ACC112 (cell line): ENCODE data around the gene PPM1E.
"Not testable (repeated sequence)": the region's sequence is repeated elsewhere in the genome, so short reads cannot be mapped to it uniquely, and the experiment has no call there.

Source experiments
- H2AFZ ChIP-seq: fragments of 200-600 bp; sonication (generic); one replicate; pipeline ENCODE4 v1.6.0; 2017; ENCODE audit warnings: antibody characterized with exemption, low read length; ENCODE audit not compliant: unreplicated experiment
- H3K27ac ChIP-seq: fragments of 200-600 bp; sonication (generic); 2 replicates; pipeline ENCODE4 v1.5.1; 2014; ENCODE audit warnings: low read depth, mild to moderate bottlenecking, antibody characterized with exemption, low read length, moderate library complexity
- H3K27me3 ChIP-seq: fragments of 200-600 bp; sonication (generic); 2 replicates; pipeline ENCODE4 v1.6.1; 2014; ENCODE audit warnings: mild to moderate bottlenecking, antibody characterized with exemption, low read length, moderate library complexity, mixed read lengths; ENCODE audit not compliant: insufficient read depth
- H3K36me3 ChIP-seq: fragments of 200-600 bp; sonication (generic); 2 replicates; pipeline ENCODE4 v1.6.1; 2016; ENCODE audit warnings: mild to moderate bottlenecking, antibody characterized with exemption, low read length, moderate library complexity, mixed read lengths; ENCODE audit not compliant: insufficient read depth
- H3K4me1 ChIP-seq: fragments of 200-600 bp; sonication (generic); one replicate; pipeline ENCODE4 v1.6.1; 2016; ENCODE audit warnings: low read length, mixed read lengths; ENCODE audit not compliant: insufficient read depth, unreplicated experiment, control insufficient read depth
- H3K4me3 ChIP-seq: fragments of 200-600 bp; sonication (generic); 2 replicates; pipeline ENCODE4 v1.5.1; 2014; ENCODE audit warnings: mild to moderate bottlenecking, low read depth, low read length
- H3K79me2 ChIP-seq: fragments of 200-600 bp; sonication (generic); one replicate; pipeline ENCODE4 v1.6.0; 2016; ENCODE audit warnings: low read length; ENCODE audit not compliant: control insufficient read depth, unreplicated experiment, insufficient read depth

PPM1E gene

GRCh38 chr17:58837699-58838098, 82.0 kb downstream of the PPM1E start:
- Histone ChIP-seq H3K4me3 (no peak overlapping the region), H3K79me2 (no peaks in the 10 kb centered on the region)

DNA sequence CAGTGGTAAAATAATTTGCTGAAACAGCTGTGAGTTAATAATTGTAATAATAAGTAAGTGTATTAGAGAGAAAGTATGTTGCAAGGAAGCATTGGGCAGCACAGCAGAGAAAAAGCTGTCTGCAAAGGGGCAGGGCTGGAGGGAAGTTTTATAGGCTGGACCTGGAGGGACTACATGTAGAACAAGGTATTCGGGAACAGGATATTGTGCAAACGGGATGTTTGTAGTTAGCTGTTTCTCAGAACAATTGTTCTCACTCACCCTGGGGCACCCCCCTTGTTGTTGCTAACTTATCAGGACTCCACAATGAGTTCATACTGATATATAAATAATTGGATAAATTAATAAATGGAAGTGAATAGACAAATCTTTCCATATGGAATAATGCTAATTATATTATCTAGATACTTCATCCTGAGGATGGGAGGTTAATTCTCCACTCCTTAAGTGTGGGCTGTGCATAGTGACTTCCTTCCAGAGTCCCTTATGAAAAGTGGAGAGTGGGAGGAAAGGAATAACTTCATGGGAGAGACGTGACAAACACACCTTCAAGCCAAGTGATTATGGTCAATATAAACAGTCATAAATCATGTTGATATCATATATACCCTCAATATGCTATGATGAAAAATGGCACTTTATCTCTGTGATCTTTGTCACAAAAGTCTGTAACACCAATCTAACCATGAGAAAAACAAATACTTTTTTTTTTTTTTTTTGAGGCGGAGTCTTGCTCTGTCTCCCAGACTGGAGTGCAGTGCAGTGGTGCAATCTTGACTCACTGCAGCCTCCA, 85.4 kb downstream of the PPM1E start:
- Histone ChIP-seq H3K4me3 (no peak overlapping the region), H3K27ac (no peak overlapping the region), H3K79me2 (no peaks in the 10 kb centered on the region), H3K36me3 (no peaks in the 10 kb centered on the region), H3K4me1 (no peaks in the 10 kb centered on the region), H3K27me3 (no peaks in the 10 kb centered on the region), H2AFZ (no peak overlapping the region)

More at GRCh38 chr17:58837699-58838098, 82.0 kb downstream of the PPM1E start:
- Histone ChIP-seq H3K4me1 (no peaks in the 10 kb centered on the region), H3K36me3 (no peaks in the 10 kb centered on the region), H3K27ac (no peak overlapping the region), H2AFZ (no peak overlapping the region), H3K27me3 (no peaks in the 10 kb centered on the region)

DNA sequence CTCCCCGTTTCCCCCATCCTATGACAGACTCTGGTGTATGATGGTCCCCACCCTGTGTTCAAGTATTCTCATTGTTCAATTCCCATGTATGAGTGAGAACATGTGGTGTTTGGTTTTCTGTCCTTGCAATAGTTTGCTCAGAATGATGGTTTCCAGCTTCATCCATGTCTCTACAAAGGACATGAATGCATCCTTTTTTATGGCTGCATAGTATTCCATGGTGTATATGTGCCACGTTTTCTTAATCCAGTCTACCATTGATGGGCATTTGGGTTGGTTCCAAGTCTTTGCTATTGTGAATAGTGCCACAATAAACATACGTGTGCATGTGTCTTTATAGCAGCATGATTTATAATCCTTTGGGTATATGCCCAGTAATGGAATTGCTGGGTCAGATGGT, 90.8 kb downstream of the PPM1E start:
- H3K36me3 ChIP-seq, H3K4me3 ChIP-seq, H3K27ac ChIP-seq, H3K27me3 ChIP-seq, H3K79me2 ChIP-seq, H3K4me1 ChIP-seq, H2AFZ ChIP-seq: not testable (repeated sequence)

DNA sequence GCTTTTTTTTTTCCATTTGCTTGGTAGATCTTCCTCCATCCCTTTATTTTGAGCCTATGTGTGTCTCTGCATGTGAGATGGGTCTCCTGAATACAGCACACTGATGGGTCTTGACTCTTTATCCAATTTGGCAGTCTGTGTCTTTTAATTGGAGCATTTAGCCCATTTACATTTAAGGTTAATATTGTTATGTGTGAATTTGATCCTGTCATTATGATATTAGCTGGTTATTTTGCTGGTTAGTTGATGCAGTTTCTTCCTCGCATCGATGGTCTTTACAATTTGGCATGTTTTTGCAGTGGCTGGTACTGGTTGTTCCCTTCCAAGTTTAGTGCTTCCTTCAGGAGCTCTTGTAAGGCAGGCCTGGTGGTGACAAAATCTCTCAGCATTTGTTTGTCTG, 94.5 kb downstream of the PPM1E start:
- H3K27me3 ChIP-seq: peaks cover 14% of the 10 kb centered on the region; the same call in 1 of the 2 replicates
- H3K36me3 ChIP-seq, H3K27ac ChIP-seq, H2AFZ ChIP-seq, H3K4me3 ChIP-seq, H3K79me2 ChIP-seq, H3K4me1 ChIP-seq: not testable (repeated sequence)

GRCh38 chr17:58865301-58865700, 109.6 kb downstream of the PPM1E start:
- Histone ChIP-seq H3K4me3 (no peak overlapping the region), H3K27ac (no peak overlapping the region), H3K36me3 (no peaks in the 10 kb centered on the region), H3K27me3 (peaks cover 8% of the 10 kb centered on the region; the same call in 1 of the 2 replicates), H3K4me1 (no peaks in the 10 kb centered on the region), H3K79me2 (no peaks in the 10 kb centered on the region), H2AFZ (no peak overlapping the region)

DNA sequence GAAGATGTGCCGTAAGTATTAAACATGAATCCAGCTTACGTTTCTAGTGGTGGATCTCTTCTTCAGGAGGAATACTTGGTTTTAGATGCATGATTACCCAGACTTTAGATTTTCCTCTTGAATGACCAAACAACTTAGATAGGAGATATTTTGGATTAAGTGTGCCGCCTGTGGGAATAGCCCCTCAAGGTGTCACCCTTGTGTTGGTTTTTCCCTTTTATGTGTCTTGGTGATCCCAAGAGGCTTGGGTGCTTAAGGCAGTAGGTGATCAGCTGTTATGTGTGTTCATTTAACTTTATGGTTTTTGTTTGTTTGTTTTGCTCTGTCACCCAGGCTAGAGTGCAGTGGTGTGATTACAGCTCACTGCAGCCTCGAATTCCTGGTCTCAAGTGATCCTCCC, 115.1 kb downstream of the PPM1E start:
- H3K27me3 ChIP-seq: peaks cover 2% of the 10 kb centered on the region; the same call in 1 of the 2 replicates
- no peaks in the 10 kb centered on the region for H3K4me1 ChIP-seq
- no peaks in the 10 kb centered on the region for H3K79me2 ChIP-seq
- H3K27ac ChIP-seq: no peak overlapping the region
- no peak overlapping the region for H2AFZ ChIP-seq
- H3K4me3 ChIP-seq: no peak overlapping the region
- no peaks in the 10 kb centered on the region for H3K36me3 ChIP-seq

DNA sequence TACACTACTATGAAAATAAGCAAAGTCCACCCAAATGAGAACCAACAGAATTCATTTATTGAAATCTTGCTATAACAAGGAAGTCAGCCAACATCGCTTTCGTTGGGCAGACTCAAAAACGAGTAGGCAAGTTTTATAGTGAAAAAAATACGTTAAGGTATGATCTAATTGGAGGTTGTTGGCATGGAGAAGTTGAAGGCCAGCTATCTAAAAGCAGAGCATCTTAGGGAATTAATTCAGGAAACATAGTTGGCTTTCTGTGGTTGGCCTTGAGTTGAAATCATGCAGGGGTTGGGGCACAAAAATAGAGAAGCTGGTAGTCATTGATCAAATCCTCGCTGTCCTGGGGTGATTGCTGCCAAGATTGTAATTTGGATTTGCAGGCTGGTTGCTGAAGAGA, 118.3 kb downstream of the PPM1E start:
- Histone ChIP-seq H3K4me1 (no peaks in the 10 kb centered on the region), H3K36me3 (no peaks in the 10 kb centered on the region), H3K27me3 (no peaks in the 10 kb centered on the region), H2AFZ (no peak overlapping the region), H3K79me2 (no peaks in the 10 kb centered on the region), H3K4me3 (no peak overlapping the region), H3K27ac (no peak overlapping the region)

- H3K27ac ChIP-seq: no peak overlapping the region
- H2AFZ ChIP-seq: no peak overlapping the region
- H3K79me2 ChIP-seq: no peaks in the 10 kb centered on the region
- no peaks in the 10 kb centered on the region for H3K4me1 ChIP-seq
- no peak overlapping the region for H3K4me3 ChIP-seq
- no peaks in the 10 kb centered on the region for H3K36me3 ChIP-seq
- no peaks in the 10 kb centered on the region for H3K27me3 ChIP-seq
Measured at GRCh38 chr17:58875261-58875660, 119.6 kb downstream of the PPM1E start.

DNA sequence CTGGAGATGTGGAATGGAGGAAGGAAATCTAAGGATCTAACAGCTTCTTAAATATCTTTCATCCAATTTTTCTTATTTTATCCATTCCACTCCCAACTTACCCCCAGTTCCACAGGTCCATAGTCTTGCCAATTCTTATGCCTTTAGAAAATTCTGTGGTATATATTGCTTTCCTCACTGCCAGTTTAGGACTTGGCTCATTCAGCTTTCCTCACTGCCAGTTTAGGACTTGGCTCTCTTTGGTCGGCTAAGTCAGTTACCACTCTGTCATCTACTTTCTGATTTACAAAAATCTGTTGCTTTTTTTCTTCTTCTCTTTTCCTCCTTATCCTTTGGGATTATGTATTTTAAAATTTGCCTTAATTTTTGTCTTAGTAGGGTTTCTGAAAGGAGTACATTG, 128.5 kb downstream of the PPM1E start:
- no peak overlapping the region for H3K27ac ChIP-seq
- H2AFZ ChIP-seq: no peak overlapping the region
- no peak overlapping the region for H3K4me3 ChIP-seq
- no peaks in the 10 kb centered on the region for H3K4me1 ChIP-seq
- no peaks in the 10 kb centered on the region for H3K36me3 ChIP-seq
- H3K27me3 ChIP-seq: no peaks in the 10 kb centered on the region
- no peaks in the 10 kb centered on the region for H3K79me2 ChIP-seq

GRCh38 chr17:58886514-58886913, 130.9 kb downstream of the PPM1E start:
- Histone ChIP-seq H3K79me2 (no peaks in the 10 kb centered on the region), H3K4me3 (no peak overlapping the region), H3K27ac (no peak overlapping the region), H2AFZ (no peak overlapping the region), H3K36me3 (no peaks in the 10 kb centered on the region), H3K4me1 (no peaks in the 10 kb centered on the region), H3K27me3 (no peaks in the 10 kb centered on the region)

GRCh38 chr17:58889928-58890327, 134.3 kb downstream of the PPM1E start:
- H3K4me1 ChIP-seq: no peaks in the 10 kb centered on the region
- peaks cover 5% of the 10 kb centered on the region; the same call in 1 of the 2 replicates for H3K27me3 ChIP-seq
- no peak overlapping the region for H2AFZ ChIP-seq
- H3K4me3 ChIP-seq: no peak overlapping the region
- no peak overlapping the region for H3K27ac ChIP-seq
- no peaks in the 10 kb centered on the region for H3K79me2 ChIP-seq
- no peaks in the 10 kb centered on the region for H3K36me3 ChIP-seq
